Mesenchymal stem cell (in vitro differentiated cells and primary cell): Measurements from ENCODE around the gene SF3A1.

Experiments used
- DNase-seq: peaks from one replicate; pipeline ENCODE4 v3.0.0-alpha.2; 2013
- H2AFZ ChIP-seq: one replicate; pipeline ENCODE4 v1.6.1; 2013; ENCODE audit warnings: low read depth, mild to moderate bottlenecking, control low read depth, inconsistent platforms, low read length, moderate library complexity
- H2AK5ac ChIP-seq: 2 replicates; pipeline ENCODE4 v1.6.1; 2013; ENCODE audit warnings: low read length, moderate library complexity, mild to moderate bottlenecking, inconsistent platforms; ENCODE audit not compliant: severe bottlenecking
- H2BK120ac ChIP-seq: one replicate; pipeline ENCODE4 v1.6.1; 2013; ENCODE audit warnings: low read depth, mild to moderate bottlenecking, inconsistent platforms, low read length, moderate library complexity
- H2BK12ac ChIP-seq, 2 experiments: one replicate each; pipeline ENCODE4 v1.6.1; 2013; ENCODE audit warnings: inconsistent platforms in 2 of 2, low read length in 2 of 2, mild to moderate bottlenecking in 2 of 2, moderate library complexity in 2 of 2, control low read depth in 1 of 2
- H2BK15ac ChIP-seq: one replicate; pipeline ENCODE4 v1.6.1; 2013; ENCODE audit warnings: mild to moderate bottlenecking, low read depth, inconsistent platforms; ENCODE audit not compliant: poor library complexity, severe bottlenecking
- H2BK5ac ChIP-seq: 2 replicates; pipeline ENCODE4 v1.6.1; 2013; ENCODE audit warnings: low read depth, mild to moderate bottlenecking, low read length, control low read depth, inconsistent platforms; ENCODE audit not compliant: poor library complexity, severe bottlenecking
- H3K14ac ChIP-seq, 2 experiments: one replicate each; pipeline ENCODE4 v1.6.1; 2013; ENCODE audit warnings: inconsistent platforms in 2 of 2, low read length in 2 of 2, control low read depth in 1 of 2, mild to moderate bottlenecking in 1 of 2, moderate library complexity in 1 of 2
- H3K18ac ChIP-seq, 2 experiments: one replicate each; pipeline ENCODE4 v1.6.1; 2013; ENCODE audit warnings: inconsistent platforms in 2 of 2, low read length in 2 of 2, control low read depth in 1 of 2, low read depth in 1 of 2, mild to moderate bottlenecking in 1 of 2
- H3K23ac ChIP-seq, 2 experiments: one replicate each; pipeline ENCODE4 v1.6.1; 2013; ENCODE audit warnings: inconsistent platforms in 2 of 2, low read length in 2 of 2, mild to moderate bottlenecking in 2 of 2, moderate library complexity in 2 of 2, control low read depth in 1 of 2
- H3K27ac ChIP-seq: 2 replicates; pipeline ENCODE4 v1.5.1; 2013; ENCODE audit warnings: mild to moderate bottlenecking, moderate library complexity, low read length, control low read depth, inconsistent platforms; ENCODE audit not compliant: poor library complexity, severe bottlenecking
- H3K27me3 ChIP-seq, 2 experiments: 2 replicates each; pipeline versions ENCODE4 v1.6.1 to v1.7.0; 2013; ENCODE audit warnings: low read length in 2 of 2, mild to moderate bottlenecking in 2 of 2, moderate library complexity in 2 of 2, control low read depth in 1 of 2, inconsistent platforms in 1 of 2; ENCODE audit not compliant: control insufficient read depth in 1 of 2, insufficient read depth in 1 of 2
- H3K36me3 ChIP-seq, 2 experiments: 2 replicates each; pipeline versions ENCODE4 v1.6.1 to v1.7.0; 2013; ENCODE audit warnings: low read length in 2 of 2, control low read depth in 1 of 2, inconsistent platforms in 1 of 2, low read depth in 1 of 2, mild to moderate bottlenecking in 1 of 2; ENCODE audit not compliant: insufficient read depth in 2 of 2, control insufficient read depth in 1 of 2
- H3K4ac ChIP-seq, 2 experiments: one replicate each; pipeline ENCODE4 v1.6.1; 2013; ENCODE audit warnings: inconsistent platforms in 2 of 2, low read length in 2 of 2, mild to moderate bottlenecking in 2 of 2, moderate library complexity in 2 of 2, control low read depth in 1 of 2, low read depth in 1 of 2
- H3K4me1 ChIP-seq: 2 replicates; pipeline ENCODE4 v1.6.1; 2013; ENCODE audit warnings: low read depth, low read length, control low read depth; ENCODE audit not compliant: control insufficient read depth, insufficient read depth
- H3K4me2 ChIP-seq: 2 replicates; pipeline ENCODE4 v1.6.1; 2013; ENCODE audit warnings: low read length, mild to moderate bottlenecking, inconsistent platforms; ENCODE audit not compliant: poor library complexity, severe bottlenecking
- H3K4me3 ChIP-seq, 2 experiments: 2 replicates each; pipeline versions ENCODE4 v1.5.1 to v1.7.0; 2013; ENCODE audit warnings: low read length in 2 of 2, mild to moderate bottlenecking in 2 of 2, control low read depth in 1 of 2, low read depth in 1 of 2; ENCODE audit not compliant: insufficient read depth in 1 of 2
- H3K79me1 ChIP-seq: replicated peaks from 2 replicates; pipeline ENCODE4 v1.6.1; 2013; ENCODE audit warnings: mild to moderate bottlenecking, control low read depth, low read length, inconsistent platforms; ENCODE audit not compliant: poor library complexity, severe bottlenecking
- H3K9ac ChIP-seq: 2 replicates; pipeline ENCODE4 v1.7.0; 2013; ENCODE audit warnings: mild to moderate bottlenecking, low read length, moderate library complexity
- H3K9me3 ChIP-seq: 2 replicates; pipeline ENCODE4 v1.7.0; 2013; ENCODE audit warnings: mild to moderate bottlenecking, low read length; ENCODE audit not compliant: control insufficient read depth
- H4K8ac ChIP-seq: one replicate; pipeline ENCODE4 v1.6.1; 2013; ENCODE audit warnings: inconsistent platforms, mild to moderate bottlenecking, low read length, moderate library complexity
- H4K91ac ChIP-seq: one replicate; pipeline ENCODE4 v1.6.1; 2013; ENCODE audit warnings: mild to moderate bottlenecking, low read length, inconsistent platforms
- WGBS: methylation state at CpG from one replicate; pipeline ENCODE4 v1.1.7; 2013; ENCODE audit warnings: mixed read lengths; 5-methylcytosine and 5-hydroxymethylcytosine counted together

Gene SF3A1

DNA sequence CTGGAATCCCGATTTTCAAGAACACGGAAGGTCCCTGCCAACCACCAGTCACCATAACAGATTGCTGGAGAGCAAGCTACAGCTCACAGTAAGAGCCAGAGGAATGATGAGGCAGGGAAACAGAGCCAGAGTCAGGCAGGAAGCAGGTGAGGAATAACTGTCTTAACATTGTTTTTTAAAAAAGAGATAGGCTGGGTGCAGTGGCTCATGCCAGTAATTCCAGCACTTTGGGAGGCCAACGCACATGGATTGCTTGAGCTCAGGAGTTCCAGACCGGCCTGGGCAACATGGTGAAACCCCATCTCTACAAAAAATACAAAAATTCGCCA is 53.9 kb downstream of the SF3A1 start:
- 96% methylated on average over 5 of the region's 5 CpGs for WGBS

DNA sequence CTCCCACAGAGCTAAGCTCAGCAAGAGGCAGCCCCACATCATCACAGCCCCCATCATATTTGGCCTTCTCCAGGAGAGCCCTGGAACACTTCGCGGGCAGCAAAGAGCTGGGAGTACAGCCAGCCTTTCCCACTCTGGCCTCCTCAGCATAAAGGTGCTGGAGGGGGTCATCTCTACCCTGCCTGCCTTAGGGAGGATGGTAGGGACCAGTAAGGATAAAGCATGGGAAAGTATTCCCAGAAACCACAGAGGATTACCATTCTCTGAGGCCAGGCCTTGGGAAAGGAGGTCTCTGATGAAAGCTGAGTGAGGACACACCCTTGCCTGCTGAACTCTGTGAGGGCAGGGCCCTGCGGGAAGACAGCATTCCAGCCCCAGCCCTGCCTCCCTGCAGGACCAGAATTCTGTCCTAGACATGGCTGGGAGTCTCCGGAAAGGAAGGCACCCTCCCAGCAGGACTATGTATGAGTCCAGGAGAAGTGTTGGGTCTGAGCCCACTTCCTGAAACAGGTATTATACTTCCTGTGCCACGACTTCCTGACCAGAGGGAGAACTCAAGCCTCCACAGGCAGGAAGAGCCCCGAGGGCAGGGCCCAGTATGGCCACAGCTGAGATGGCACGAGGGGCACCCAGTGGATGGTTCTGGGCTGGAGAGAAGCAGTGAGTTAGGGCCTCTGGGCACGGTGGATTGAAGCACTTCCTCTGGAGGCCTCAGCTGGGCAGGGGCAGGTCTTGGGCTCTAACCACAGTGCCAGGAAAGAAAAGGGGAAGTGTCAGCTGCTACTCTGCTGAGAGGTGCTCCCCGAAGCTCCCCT is 54.5 kb downstream of the SF3A1 start:
- peak overlapping the region in 1 of 2 experiments; percentile 2 for H3K14ac ChIP-seq
- no peak overlapping the region for H2BK15ac ChIP-seq
- peak overlapping the region in 1 of 2 experiments; percentile 55 for H3K18ac ChIP-seq
- H3K4ac ChIP-seq = peak overlapping the region in 1 of 2 experiments; percentile 59
- no peaks in the 10 kb centered on the region for H3K9me3 ChIP-seq
- peak; percentile 88 for DNase-seq
- H4K8ac ChIP-seq = peak overlapping the region; percentile 16
- H3K36me3 ChIP-seq = peaks cover 52 to 69% of the 10 kb centered on the region in 2 experiments
- H2BK120ac ChIP-seq = no peak overlapping the region
- H3K27ac ChIP-seq = peak overlapping the region; percentile 26
- H2BK5ac ChIP-seq = no peak overlapping the region
- H2AK5ac ChIP-seq = no peak overlapping the region
- H3K79me1 ChIP-seq = peaks cover 58% of the 10 kb centered on the region
- peak overlapping the region; percentile 44 for H4K91ac ChIP-seq
- H3K4me3 ChIP-seq = no peak overlapping the region
- no peak overlapping the region for H2AFZ ChIP-seq
- H2BK12ac ChIP-seq = peak overlapping the region in 1 of 2 experiments; percentile 29
- H3K4me2 ChIP-seq = no peak overlapping the region
- WGBS = 85% methylated on average over 9 of the region's 9 CpGs
- H3K27me3 ChIP-seq = no peaks in the 10 kb centered on the region
- no peak overlapping the region for H3K9ac ChIP-seq
- H3K4me1 ChIP-seq = peaks cover 32% of the 10 kb centered on the region
- H3K23ac ChIP-seq = peak overlapping the region in 1 of 2 experiments; percentile 40

More for the DNA sequence above, 53.9 kb downstream of the SF3A1 start:
- Histone ChIP-seq H3K27ac (no peak overlapping the region), H3K27me3 (no peaks in the 10 kb centered on the region), H3K4me2 (no peak overlapping the region), H3K4me1 (peaks cover 33% of the 10 kb centered on the region), H3K9ac (no peak overlapping the region), H3K14ac (no peak overlapping the region), H2AK5ac (no peak overlapping the region), H2AFZ (no peak overlapping the region), H2BK15ac (no peak overlapping the region), H3K4ac (no peak overlapping the region), H2BK5ac (no peak overlapping the region), H2BK12ac (no peak overlapping the region), H3K23ac (no peak overlapping the region), H3K18ac (no peak overlapping the region), H3K4me3 (no peak overlapping the region), H4K8ac (no peak overlapping the region), H3K79me1 (peaks cover 55% of the 10 kb centered on the region), H3K36me3 (peaks cover 47 to 63% of the 10 kb centered on the region in 2 experiments), H3K9me3 (no peaks in the 10 kb centered on the region), H2BK120ac (no peak overlapping the region), H4K91ac (no peak overlapping the region)
- no peak for DNase-seq

DNA sequence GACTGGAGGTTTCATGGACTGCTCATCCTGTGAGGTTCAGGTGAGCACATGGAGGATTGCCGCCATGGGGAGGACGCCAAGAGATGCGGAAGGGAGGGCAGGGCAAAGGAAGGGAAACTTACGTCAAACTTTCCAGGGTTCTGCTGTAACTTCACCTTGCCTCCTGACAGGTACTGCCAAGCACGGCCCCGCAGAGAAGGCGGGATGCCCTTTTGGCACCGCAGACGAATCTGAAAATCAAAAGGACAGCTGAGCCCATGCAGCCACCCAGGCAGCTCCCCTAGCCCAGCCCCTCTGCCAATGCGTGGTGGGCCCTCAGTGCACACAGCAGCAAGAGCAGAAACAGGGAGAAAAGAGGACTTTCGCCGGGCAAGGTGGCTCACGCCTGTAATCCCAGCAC is 57.4 kb downstream of the SF3A1 start:
- H3K27ac ChIP-seq = no peak overlapping the region
- H2BK120ac ChIP-seq = no peak overlapping the region
- H3K9ac ChIP-seq = no peak overlapping the region
- DNase-seq = no peak
- no peak overlapping the region for H3K18ac ChIP-seq
- no peak overlapping the region for H2BK15ac ChIP-seq
- H3K4ac ChIP-seq = no peak overlapping the region
- H3K79me1 ChIP-seq = peaks cover 66% of the 10 kb centered on the region
- no peak overlapping the region for H3K4me2 ChIP-seq
- H2BK5ac ChIP-seq = no peak overlapping the region
- no peak overlapping the region for H4K91ac ChIP-seq
- 98% methylated on average over 13 of the region's 13 CpGs for WGBS
- peaks cover 18% of the 10 kb centered on the region for H3K4me1 ChIP-seq
- H2BK12ac ChIP-seq = no peak overlapping the region
- H3K36me3 ChIP-seq = peaks cover 81 to 91% of the 10 kb centered on the region in 2 experiments
- no peak overlapping the region for H3K4me3 ChIP-seq
- H3K14ac ChIP-seq = no peak overlapping the region
- no peak overlapping the region for H2AK5ac ChIP-seq
- no peak overlapping the region for H2AFZ ChIP-seq
- H4K8ac ChIP-seq = no peak overlapping the region
- no peaks in the 10 kb centered on the region for H3K27me3 ChIP-seq
- H3K23ac ChIP-seq = no peak overlapping the region
- no peaks in the 10 kb centered on the region for H3K9me3 ChIP-seq

DNA sequence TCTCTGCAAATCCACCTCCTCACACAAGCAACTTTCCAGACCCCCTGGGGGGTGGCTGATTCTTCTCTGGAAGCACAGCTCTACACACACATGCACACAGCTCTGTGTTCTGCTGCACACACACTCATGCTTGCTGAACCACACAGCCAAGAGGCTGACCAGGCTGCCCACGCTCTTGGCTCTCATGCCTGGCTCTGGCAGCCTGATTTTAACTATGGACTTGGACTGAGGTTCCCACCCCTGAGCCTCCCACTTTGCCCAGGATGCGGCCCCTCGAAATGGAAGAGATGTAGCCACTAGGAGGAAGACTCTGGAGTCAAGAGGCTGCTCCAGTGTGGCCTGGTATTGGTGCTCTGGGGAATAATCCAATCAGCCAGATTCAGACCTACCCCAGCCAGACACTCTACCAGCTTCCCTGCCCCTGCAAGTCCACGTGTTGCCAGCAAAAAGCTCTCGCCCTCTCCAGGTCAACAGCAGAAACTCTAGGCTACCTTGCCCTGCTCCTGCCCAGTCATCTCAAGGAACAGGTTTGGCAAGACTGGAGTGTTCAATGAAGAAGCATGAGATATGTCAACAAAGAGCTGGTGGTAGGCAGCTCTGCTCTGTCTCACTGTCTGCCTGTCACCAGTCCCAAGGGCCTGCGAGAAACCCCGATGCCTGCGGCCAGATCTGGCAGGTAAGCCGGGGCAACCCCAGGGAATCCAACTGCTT is 58.5 kb downstream of the SF3A1 start:
- DNase-seq = no peak
- Histone ChIP-seq H4K8ac (no peak overlapping the region), H2BK15ac (no peak overlapping the region), H2BK120ac (no peak overlapping the region), H3K18ac (no peak overlapping the region), H3K9ac (no peak overlapping the region), H3K4ac (no peak overlapping the region), H2BK5ac (no peak overlapping the region), H2AK5ac (no peak overlapping the region), H3K36me3 (peaks cover 82 to 95% of the 10 kb centered on the region in 2 experiments), H3K79me1 (peaks cover 64% of the 10 kb centered on the region), H3K14ac (no peak overlapping the region), H3K9me3 (no peaks in the 10 kb centered on the region), H3K27me3 (no peaks in the 10 kb centered on the region), H2BK12ac (no peak overlapping the region), H4K91ac (no peak overlapping the region), H3K27ac (no peak overlapping the region), H3K4me2 (no peak overlapping the region), H3K4me3 (no peak overlapping the region), H3K4me1 (peaks cover 16% of the 10 kb centered on the region), H2AFZ (no peak overlapping the region), H3K23ac (no peak overlapping the region)
- 87% methylated on average over 7 of the region's 9 CpGs for WGBS
